ENCODE measurements around the gene GRK6. TPM values are rescaled to one million over a fixed set of nuclear protein-coding genes. Genes with fewer than 3 reads are reported as not detected.
A peak's percentile ranks its signal among the peaks of the same experiment; 100 is the strongest.

The GRK6 gene
- total and polyA plus RNA-seq, 3 donors from 2014 or later: 32.6 to 57.0 (median 51.8) TPM

- peak overlapping the region; percentile 47 to 60 for H3K4me3 ChIP-seq
- H3K27me3 ChIP-seq: no peaks in the 10 kb centered on the region
- TF ChIP-seq CTCF (IDR thresholded peaks at IDR 0.05) (peak; percentile 56 to 74 (median 74)), POLR2A (IDR thresholded peaks at IDR 0.05) (no peak)
- no peaks in the 10 kb centered on the region for H3K36me3 ChIP-seq (ENCODE audit: low read depth, missing control alignments)
- DNase-seq: peak; percentile 87
- H3K9me3 ChIP-seq: no peaks in the 10 kb centered on the region
- H3K27ac ChIP-seq: no peak overlapping the region
- H3K4me1 ChIP-seq: peaks cover 21% of the 10 kb centered on the region
- WGBS, 2 donors: 0% methylated on average over 13 to 81 of the region's 93 CpGs
- intact Hi-C loops (cut with DNase I; ENCODE audit: low total_unique reads): loop anchor here (5.0 kb wide), 1 partner anchor 53 kb away; no protein-coding TSS in a partner anchor
These were observed 22.5 kb upstream of the GRK6 start for GRCh38 chr5:177403792-177404640.

- intact Hi-C loops (cut with DNase I; ENCODE audit: low total_unique reads): loop anchor here (5.0 kb wide), 1 partner anchor 53 kb away; no protein-coding TSS in a partner anchor
- no peaks in the 10 kb centered on the region for H3K36me3 ChIP-seq (ENCODE audit: low read depth, missing control alignments)
- WGBS, 2 donors: 26 to 32% methylated on average over 9 to 16 of the region's 16 CpGs
- H3K4me1 ChIP-seq: peaks cover 21% of the 10 kb centered on the region
- no peak for DNase-seq
- H3K9me3 ChIP-seq: no peaks in the 10 kb centered on the region
- no peaks in the 10 kb centered on the region for H3K27me3 ChIP-seq
- no peak overlapping the region for H3K27ac ChIP-seq
- no peak for TF ChIP-seq POLR2A (IDR thresholded peaks at IDR 0.05)
- TF ChIP-seq CTCF (IDR thresholded peaks at IDR 0.05): no peak
- peak overlapping the region; percentile 47 to 60 for H3K4me3 ChIP-seq
These were observed 21.8 kb upstream of the GRK6 start for GRCh38 chr5:177404641-177405179.

- no peaks in the 10 kb centered on the region for H3K36me3 ChIP-seq (ENCODE audit: low read depth, missing control alignments)
- no peaks in the 10 kb centered on the region for H3K27me3 ChIP-seq
- H3K4me3 ChIP-seq: no peak overlapping the region
- H3K27ac ChIP-seq: no peak overlapping the region
- no peak for DNase-seq
- 83 to 97% methylated on average over 1 to 2 of the region's 2 CpGs for WGBS, 2 donors
- intact Hi-C loops (cut with DNase I; ENCODE audit: low total_unique reads): no loop called here
- TF ChIP-seq CTCF (IDR thresholded peaks at IDR 0.05): no peak
- TF ChIP-seq POLR2A (IDR thresholded peaks at IDR 0.05): no peak
- no peaks in the 10 kb centered on the region for H3K9me3 ChIP-seq
- H3K4me1 ChIP-seq: peaks cover 21% of the 10 kb centered on the region
These were observed 21.2 kb upstream of the GRK6 start for GRCh38 chr5:177405312-177405711.

- Histone ChIP-seq H3K4me1 (peaks cover 21% of the 10 kb centered on the region), H3K27me3 (no peaks in the 10 kb centered on the region), H3K4me3 (no peak overlapping the region), H3K9me3 (no peaks in the 10 kb centered on the region), H3K36me3 (ENCODE audit: low read depth, missing control alignments) (no peaks in the 10 kb centered on the region), H3K27ac (no peak overlapping the region)
- intact Hi-C loops (cut with DNase I; ENCODE audit: low total_unique reads): no loop called here
- TF ChIP-seq CTCF (IDR thresholded peaks at IDR 0.05) (no peak), POLR2A (IDR thresholded peaks at IDR 0.05) (no peak)
- DNase-seq: no peak
- WGBS, 2 donors: 60 to 85% methylated on average over 4 to 5 of the region's 5 CpGs
These were observed 20.7 kb upstream of the GRK6 start for GRCh38 chr5:177405805-177406204.
